ENCODE results near the gene TRIM10.

TRIM10 gene

DNA sequence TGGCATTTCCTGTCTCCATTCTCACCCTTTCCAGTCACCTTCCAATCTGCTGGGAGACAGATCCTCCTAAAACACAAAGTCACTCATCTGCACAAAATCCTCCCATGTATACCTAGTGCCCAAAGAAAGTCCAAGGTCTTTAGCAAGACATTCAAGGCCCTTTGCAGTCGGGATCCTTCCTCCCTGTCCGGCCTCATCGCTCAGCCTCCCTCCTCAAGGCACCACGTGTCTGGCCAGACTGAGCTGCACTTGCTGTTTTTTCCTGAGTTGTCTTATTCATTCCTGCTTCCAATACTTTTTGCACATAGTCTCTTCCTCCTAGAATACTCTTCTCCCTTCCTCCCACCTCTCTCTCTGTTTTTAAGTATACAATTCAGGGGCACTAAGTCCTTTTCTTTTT lies 3.7 kb upstream of the TRIM10 start:
- no peak overlapping the region for H3K4me3 ChIP-seq (ENCODE audit: low read depth, low read length)
- TF ChIP-seq CTCF (IDR thresholded peaks at IDR 0.05; ENCODE audit: low read depth, low read length, missing control alignments): no peak
- in situ Hi-C loops (cut with HindIII; ENCODE audit: low sequenced_read_pairs): no loop called here
- DNase-seq (ENCODE audit: low read depth): no peak

DNA sequence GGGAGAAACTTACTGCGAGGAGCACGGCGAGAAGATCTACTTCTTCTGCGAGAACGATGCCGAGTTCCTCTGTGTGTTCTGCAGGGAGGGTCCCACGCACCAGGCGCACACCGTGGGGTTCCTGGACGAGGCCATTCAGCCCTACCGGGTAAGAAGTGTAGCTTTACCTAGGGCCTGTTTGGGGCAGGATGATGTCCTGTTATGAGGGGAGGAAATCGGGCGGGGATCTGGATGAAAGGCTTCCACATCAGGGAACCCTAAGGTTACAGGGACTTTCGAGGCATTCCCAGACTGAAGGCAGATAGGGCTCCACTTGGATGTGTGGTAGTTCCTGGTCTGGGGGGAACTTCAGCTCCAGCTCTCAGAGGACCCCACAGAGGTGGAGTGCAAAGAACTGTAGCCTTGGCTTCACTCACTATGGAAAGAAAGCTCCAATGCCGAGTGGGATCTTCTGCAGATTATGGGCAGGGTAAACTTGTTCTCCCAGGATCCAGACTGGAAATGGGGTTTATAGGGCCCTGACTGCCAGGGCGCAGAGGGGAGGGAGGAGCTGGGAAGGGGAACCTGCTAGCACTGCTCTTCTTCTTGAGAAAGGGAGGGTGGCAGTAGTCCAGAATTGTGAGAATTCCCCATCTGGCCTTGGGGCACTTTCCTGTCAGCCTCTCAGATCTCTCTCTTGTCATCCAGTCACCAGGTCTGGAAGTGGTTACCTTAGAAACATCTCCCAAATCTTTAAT lies 3.1 kb upstream of the TRIM10 start:
- DNase-seq (ENCODE audit: low read depth): no peak
- H3K4me3 ChIP-seq (ENCODE audit: low read depth, low read length): no peak overlapping the region
- in situ Hi-C loops (cut with HindIII; ENCODE audit: low sequenced_read_pairs): no loop called here
- no peak for TF ChIP-seq CTCF (IDR thresholded peaks at IDR 0.05; ENCODE audit: low read depth, low read length, missing control alignments)

GRCh38 chr6:30163090-30163917 lies 2.3 kb upstream of the TRIM10 start, which contains the start of gene TRIM15:
TRIM15 (plus strand) TSS chr6:30163546; CDS start chr6:30163685, 139 bp downstream.
- DNase-seq (ENCODE audit: low read depth): no peak
- in situ Hi-C loops (cut with HindIII; ENCODE audit: low sequenced_read_pairs): no loop called here
- no peak for TF ChIP-seq CTCF (IDR thresholded peaks at IDR 0.05; ENCODE audit: low read depth, low read length, missing control alignments)
- no peak within 1 kb of the TSS for H3K4me3 ChIP-seq (ENCODE audit: low read depth, low read length)

- in situ Hi-C loops (cut with HindIII; ENCODE audit: low sequenced_read_pairs): no loop called here
- no peak for TF ChIP-seq CTCF (IDR thresholded peaks at IDR 0.05; ENCODE audit: low read depth, low read length, missing control alignments)
- no peak for DNase-seq (ENCODE audit: low read depth)
- H3K4me3 ChIP-seq (ENCODE audit: low read depth, low read length): no peak overlapping the region
Measured at GRCh38 chr6:30162265-30163089, 1.5 kb upstream of the TRIM10 start.

- TF ChIP-seq CTCF (IDR thresholded peaks at IDR 0.05; ENCODE audit: low read depth, low read length, missing control alignments): no peak
- no peak overlapping the region for H3K4me3 ChIP-seq (ENCODE audit: low read depth, low read length)
- DNase-seq (ENCODE audit: low read depth): no peak
- in situ Hi-C loops (cut with HindIII; ENCODE audit: low sequenced_read_pairs): no loop called here
Measured at GRCh38 chr6:30160008-30160784, 815 bp downstream of the TRIM10 start.

Measured in astrocyte of the cerebellum (primary cell).